Activated T-helper 1 cell treated with anti-CD3 and anti-CD28 coated beads, Interleukin-12 subunit alpha, Interleukin-12 subunit beta, Interleukin-2, Interleukin-4 antibody, amounts not matched to agents 30 ng/mL and 10 ng/mL and 1 ng/mL, durations not matched to agents 14 hours and 24 hours and 36 hours (primary cell): ENCODE measurements around the gene SCRN2. TPM values are rescaled to one million over a fixed set of nuclear protein-coding genes. Genes with fewer than 3 reads are reported as not detected.

ENCODE experiments used
- DNase-seq: peaks from one replicate; pipeline ENCODE4 v3.0.0; 2021; ENCODE audit warnings: low spot score
- H3K27ac Mint-ChIP-seq: one replicate; pipeline ENCODE4 v1.8.0; 2021; ENCODE audit warnings: mild to moderate bottlenecking, mixed read lengths
- H3K27me3 Mint-ChIP-seq: one replicate; pipeline ENCODE4 v1.8.0; 2022; ENCODE audit warnings: mild to moderate bottlenecking, moderate library complexity, mixed read lengths; ENCODE audit not compliant: insufficient read depth
- H3K36me3 Mint-ChIP-seq: one replicate; pipeline ENCODE4 v1.8.0; 2021; ENCODE audit warnings: low read depth, mixed read lengths
- H3K4me1 Mint-ChIP-seq: one replicate; pipeline ENCODE4 v1.8.0; 2021; ENCODE audit warnings: low read depth, mixed read lengths
- H3K4me3 Mint-ChIP-seq: one replicate; pipeline ENCODE4 v1.8.0; 2021; ENCODE audit warnings: mild to moderate bottlenecking, moderate library complexity, mixed read lengths
- H3K9me3 Mint-ChIP-seq: one replicate; pipeline ENCODE4 v1.8.0; 2021; ENCODE audit warnings: mixed read lengths
- intact Hi-C: fragments of 100-400 bp; cut with micrococcal nuclease; formaldehyde crosslinking; loops from one replicate; pipeline ENCODE4 v1.15.1; 2024
- total RNA-seq: library from RNA; stranded (reverse); gene quantifications from 2 replicates; pipeline ENCODE4 v1.2.3, GENCODE V29; 2022

The SCRN2 gene
- total RNA-seq, 1 donor from 2014 or later = 26.3 TPM

DNA sequence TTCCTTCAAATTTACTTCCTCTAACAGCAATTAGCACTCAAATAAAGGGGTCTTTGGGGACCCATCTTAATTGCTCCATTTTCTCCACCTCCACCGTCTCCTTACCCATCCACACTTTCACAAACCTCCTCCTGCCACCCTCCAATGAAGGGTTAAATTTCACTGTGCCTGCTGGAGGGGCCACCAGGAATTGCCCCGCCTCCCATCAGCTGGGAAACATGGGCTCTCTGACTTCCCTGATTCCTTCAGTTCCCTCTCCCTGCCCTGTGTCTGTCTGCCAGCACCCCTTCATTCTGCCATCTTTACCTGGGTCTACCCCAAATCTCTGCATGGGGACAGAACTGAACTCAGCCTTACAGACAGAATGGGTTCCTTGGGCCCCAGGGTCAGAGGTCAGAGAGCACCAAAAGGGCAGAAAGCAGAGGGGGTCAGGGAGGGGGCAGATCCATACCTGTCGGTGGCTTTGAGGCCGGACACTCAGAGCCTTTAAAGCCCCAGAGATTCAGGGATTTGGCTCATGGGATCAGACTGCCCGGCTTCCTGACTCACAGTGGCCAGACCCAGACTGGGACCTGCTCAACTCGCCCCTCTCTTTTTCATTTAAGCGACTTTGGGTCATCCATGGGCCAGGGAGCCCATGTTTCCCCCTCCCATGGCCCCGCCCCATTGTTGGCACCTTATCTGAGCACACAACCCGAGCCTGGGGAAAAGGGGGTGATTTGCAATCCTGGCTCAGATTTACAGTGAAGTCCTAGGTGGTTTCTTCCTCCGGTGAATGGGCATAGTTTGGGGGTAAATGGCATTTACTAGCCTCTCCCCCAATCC lies 37.3 kb upstream of the SCRN2 start:
- no peaks in the 10 kb centered on the region for H3K36me3 Mint-ChIP-seq
- no peaks in the 10 kb centered on the region for H3K9me3 Mint-ChIP-seq
- peaks cover 36% of the 10 kb centered on the region for H3K27me3 Mint-ChIP-seq
- no peak for DNase-seq
- H3K4me3 Mint-ChIP-seq = no peak overlapping the region
- H3K4me1 Mint-ChIP-seq = peaks cover 14% of the 10 kb centered on the region
- H3K27ac Mint-ChIP-seq = no peak overlapping the region
- intact Hi-C loops = no loop called here

DNA sequence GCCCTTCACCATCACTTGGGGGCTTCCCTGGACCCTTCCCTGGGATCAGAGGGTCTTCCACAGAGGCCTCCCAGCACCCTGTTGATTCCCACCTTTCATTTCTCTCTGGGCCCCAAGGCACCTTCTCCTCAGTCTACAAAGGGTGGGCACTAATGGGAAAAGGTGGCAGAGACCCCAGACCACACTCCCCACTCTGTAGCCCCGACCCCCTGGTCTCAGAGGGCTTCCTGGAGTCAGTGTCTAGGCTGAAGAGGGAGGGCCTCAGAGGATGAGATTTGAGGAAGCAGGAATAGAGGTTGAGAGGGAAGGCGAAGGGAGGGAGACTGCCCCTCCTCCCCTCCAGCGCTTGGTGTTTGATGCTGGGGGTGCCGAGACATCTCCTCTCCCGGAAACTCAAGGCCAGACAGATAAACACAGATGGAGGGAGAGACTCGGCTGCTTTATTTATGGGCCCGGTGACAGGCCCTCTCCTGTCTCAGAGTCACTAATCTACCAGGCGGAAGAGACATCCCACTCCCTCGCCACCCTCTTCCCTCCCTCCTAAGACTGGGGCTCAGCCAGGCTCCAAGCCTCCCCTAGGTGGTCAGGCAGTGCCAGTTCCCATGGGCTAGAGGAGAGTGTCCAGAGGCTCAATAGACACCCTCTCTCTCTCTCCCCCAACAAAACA lies 36.4 kb upstream of the SCRN2 start:
- Mint-ChIP-seq H3K4me1 (peaks cover 5% of the 10 kb centered on the region), H3K9me3 (no peaks in the 10 kb centered on the region), H3K4me3 (no peak overlapping the region), H3K27me3 (peaks cover 42% of the 10 kb centered on the region), H3K27ac (no peak overlapping the region), H3K36me3 (no peaks in the 10 kb centered on the region)
- intact Hi-C loops = no loop called here
- no peak for DNase-seq

DNA sequence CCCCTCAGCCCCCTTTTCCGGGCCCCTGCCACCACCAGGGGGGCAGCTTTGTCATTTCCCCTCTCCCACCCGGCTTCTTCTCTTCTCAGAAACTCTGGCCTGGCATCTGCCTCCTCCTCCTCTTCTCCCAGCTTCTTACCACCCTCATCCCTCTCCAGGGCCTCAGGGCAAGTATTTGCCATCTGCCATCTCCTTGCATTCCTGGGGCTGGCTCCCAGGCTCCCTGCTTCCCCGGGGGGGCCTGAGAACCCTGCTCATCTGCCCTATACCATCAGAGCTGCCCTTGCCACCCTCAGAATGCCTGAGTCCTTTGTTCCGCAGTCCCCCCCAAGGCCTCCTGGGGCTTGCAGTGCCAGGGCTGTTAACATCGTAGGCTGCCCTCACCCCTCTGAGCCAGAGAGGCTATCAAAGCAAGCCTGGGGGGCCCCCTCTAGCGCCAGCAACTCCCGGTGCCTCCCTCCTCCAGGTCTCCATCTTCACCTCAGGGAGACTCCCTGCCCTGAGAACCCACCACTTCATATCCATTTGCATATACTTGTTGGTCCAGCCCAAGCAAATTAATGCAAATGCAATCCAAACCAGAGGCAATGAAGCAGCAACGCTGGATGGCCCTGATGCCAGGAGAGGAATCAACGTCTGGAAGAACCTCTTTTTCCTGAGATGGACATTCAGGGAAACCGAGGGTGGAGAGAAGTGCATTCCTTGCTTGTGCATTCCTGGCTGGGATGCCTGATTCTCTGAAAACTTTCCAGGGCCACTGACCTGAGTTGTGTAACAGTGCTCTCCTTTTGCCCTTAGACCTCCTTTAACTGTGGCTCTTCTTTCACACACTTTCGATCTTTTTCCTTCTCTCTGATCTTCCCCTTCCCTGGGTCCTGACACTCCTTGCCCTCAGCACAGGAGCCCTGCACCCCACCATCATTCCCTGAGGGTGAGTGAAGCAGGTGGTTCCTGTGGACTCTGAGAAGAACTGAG lies 34.2 kb upstream of the SCRN2 start:
- H3K27ac Mint-ChIP-seq = no peak overlapping the region

DNA sequence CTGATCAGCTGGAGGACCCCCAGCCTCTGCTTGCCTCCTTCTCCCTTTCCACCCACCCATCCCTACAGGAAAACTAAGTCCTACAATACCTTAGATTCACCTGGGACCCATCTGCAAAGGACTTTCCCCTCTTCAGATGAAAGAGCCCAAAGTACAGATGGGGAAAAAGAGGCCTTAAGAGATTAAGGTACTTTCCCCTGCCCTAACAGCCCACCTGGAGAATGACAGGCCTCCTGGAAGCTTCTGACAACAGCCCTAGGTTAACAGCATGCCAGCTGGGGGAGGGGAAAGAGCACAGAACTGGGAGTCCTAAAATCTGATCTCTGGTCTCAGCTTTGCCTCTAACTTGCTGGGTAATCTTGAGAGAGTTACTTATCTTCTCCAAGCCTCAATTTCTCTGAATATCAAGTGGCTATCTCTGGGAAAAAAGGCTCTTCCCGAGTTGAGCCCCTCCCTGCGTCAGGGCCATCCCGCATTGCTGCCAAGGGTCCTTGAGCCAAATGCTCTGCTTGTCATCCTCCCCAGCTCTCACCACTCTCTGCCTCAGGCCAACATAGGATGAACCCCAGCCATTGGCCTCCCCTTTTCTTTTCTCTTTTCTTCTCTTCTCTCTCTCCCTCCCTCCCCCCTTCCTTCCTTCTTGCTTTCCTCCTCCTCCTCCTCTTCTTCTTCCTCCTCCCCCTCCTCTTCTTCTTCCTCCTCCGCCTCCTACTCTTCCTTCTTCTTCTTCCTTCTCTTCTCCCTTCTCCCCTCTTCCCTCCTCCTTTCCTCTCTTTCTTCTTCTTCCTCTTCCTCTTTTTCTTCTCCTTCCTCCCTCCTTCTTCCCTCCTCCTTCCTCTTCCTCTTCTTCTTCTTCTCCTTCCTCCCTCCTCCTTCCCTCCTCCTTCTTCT lies 32.4 kb upstream of the SCRN2 start:
- no peaks in the 10 kb centered on the region for H3K9me3 Mint-ChIP-seq
- H3K4me3 Mint-ChIP-seq = no peak overlapping the region
- peaks cover 62% of the 10 kb centered on the region for H3K27me3 Mint-ChIP-seq
- no peaks in the 10 kb centered on the region for H3K36me3 Mint-ChIP-seq
- no peak for DNase-seq
- H3K27ac Mint-ChIP-seq = no peak overlapping the region
- H3K4me1 Mint-ChIP-seq = no peaks in the 10 kb centered on the region
- intact Hi-C loops = no loop called here

More for the DNA sequence above, 34.2 kb upstream of the SCRN2 start:
- Mint-ChIP-seq H3K27me3 (peaks cover 59% of the 10 kb centered on the region), H3K4me3 (no peak overlapping the region), H3K36me3 (no peaks in the 10 kb centered on the region), H3K4me1 (peaks cover 5% of the 10 kb centered on the region), H3K9me3 (no peaks in the 10 kb centered on the region)
- DNase-seq = no peak
- intact Hi-C loops = no loop called here

- Mint-ChIP-seq H3K27me3 (peaks cover 57% of the 10 kb centered on the region), H3K36me3 (no peaks in the 10 kb centered on the region), H3K27ac (no peak overlapping the region), H3K9me3 (no peaks in the 10 kb centered on the region), H3K4me1 (no peaks in the 10 kb centered on the region), H3K4me3 (no peak overlapping the region)
- DNase-seq = no peak
- intact Hi-C loops = no loop called here
Measured at GRCh38 chr17:47872651-47873161, 31.6 kb upstream of the SCRN2 start.

DNA sequence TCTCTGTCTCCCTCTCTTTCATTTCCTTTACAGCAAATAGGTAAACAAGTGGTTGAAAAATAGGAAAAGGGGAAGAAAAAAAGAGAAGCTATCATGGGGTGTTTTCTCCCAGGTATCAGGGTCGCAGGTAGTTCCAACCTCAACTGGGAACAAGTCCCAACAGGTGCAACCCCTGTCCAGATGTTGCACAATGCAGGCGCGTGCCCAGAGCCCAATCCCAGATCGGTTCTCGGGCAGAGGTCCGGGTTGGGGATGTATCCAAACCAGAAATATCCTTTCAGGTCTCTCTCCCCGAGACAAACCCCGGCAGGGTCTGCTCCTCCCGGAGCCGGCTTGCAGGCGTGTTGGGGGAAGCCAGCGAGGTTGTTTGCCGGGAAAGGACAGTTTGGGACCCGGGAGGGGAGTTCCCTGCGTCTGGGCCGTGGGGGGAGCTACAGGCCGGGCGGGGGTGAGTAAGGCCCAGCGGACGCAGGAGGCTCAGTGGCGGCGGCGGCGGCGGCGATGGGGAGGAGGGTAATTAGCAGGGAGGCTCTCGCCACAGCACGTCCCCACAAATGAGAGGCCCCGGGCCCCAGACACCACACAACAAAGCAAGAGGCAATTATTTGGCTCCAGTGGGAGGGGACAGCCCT lies 31.1 kb upstream of the SCRN2 start:
- intact Hi-C loops = no loop called here
- DNase-seq = no peak
- no peak overlapping the region for H3K4me3 Mint-ChIP-seq
- H3K9me3 Mint-ChIP-seq = no peaks in the 10 kb centered on the region
- no peak overlapping the region for H3K27ac Mint-ChIP-seq
- H3K4me1 Mint-ChIP-seq = no peaks in the 10 kb centered on the region
- H3K27me3 Mint-ChIP-seq = peaks cover 54% of the 10 kb centered on the region
- H3K36me3 Mint-ChIP-seq = no peaks in the 10 kb centered on the region

DNA sequence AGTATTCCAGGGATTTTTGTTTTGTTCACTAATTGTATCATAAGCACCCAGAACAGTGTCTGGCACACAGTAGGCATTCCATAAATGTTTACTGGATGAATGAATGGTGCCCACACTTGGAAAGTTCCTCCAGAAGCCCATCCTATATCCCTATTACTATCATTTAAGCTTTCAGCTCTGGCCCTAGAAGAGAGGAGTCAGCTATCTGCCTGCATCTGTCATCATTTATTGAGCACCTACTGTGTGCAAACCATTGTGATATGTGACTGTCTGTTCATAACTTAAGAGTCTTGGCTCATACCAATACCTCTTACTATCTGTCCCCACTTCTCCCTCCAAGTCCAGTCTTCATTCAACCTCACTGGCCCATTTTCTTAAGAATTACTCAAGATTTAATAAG lies 30.0 kb upstream of the SCRN2 start:
- peaks cover 52% of the 10 kb centered on the region for H3K27me3 Mint-ChIP-seq
- no peak overlapping the region for H3K27ac Mint-ChIP-seq
- H3K36me3 Mint-ChIP-seq = no peaks in the 10 kb centered on the region
- H3K9me3 Mint-ChIP-seq = no peaks in the 10 kb centered on the region
- DNase-seq = no peak
- intact Hi-C loops = no loop called here
- no peak overlapping the region for H3K4me3 Mint-ChIP-seq
- no peaks in the 10 kb centered on the region for H3K4me1 Mint-ChIP-seq

DNA sequence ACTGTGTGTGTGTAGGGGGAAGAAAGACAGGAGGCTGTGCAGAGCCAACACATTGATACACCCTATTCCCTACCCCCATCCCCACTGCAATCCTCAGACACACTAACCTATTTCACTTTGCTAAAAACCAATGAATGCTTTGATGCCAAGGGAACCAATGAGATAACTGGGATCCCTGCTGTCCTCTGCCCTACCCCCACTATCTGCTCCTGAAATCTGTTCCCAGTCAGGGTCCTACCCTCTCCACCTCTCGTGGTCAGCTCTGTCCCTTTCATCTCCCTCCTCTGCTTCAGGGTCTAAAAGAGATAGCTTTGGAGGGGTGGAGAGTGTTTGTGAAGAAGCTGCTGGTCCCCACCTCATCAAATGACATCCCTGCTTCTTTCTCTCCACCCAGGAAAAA lies 29.0 kb upstream of the SCRN2 start:
- DNase-seq = no peak
- no peaks in the 10 kb centered on the region for H3K9me3 Mint-ChIP-seq
- H3K4me1 Mint-ChIP-seq = peaks cover 8% of the 10 kb centered on the region
- no peaks in the 10 kb centered on the region for H3K36me3 Mint-ChIP-seq
- peaks cover 48% of the 10 kb centered on the region for H3K27me3 Mint-ChIP-seq
- intact Hi-C loops = no loop called here
- no peak overlapping the region for H3K4me3 Mint-ChIP-seq
- no peak overlapping the region for H3K27ac Mint-ChIP-seq

- intact Hi-C loops = no loop called here
- H3K27me3 Mint-ChIP-seq = peaks cover 44% of the 10 kb centered on the region
- H3K36me3 Mint-ChIP-seq = no peaks in the 10 kb centered on the region
- no peaks in the 10 kb centered on the region for H3K9me3 Mint-ChIP-seq
- no peak overlapping the region for H3K27ac Mint-ChIP-seq
- DNase-seq = no peak
- H3K4me3 Mint-ChIP-seq = no peak overlapping the region
- peaks cover 18% of the 10 kb centered on the region for H3K4me1 Mint-ChIP-seq
Measured at GRCh38 chr17:47869114-47869513, 28.0 kb upstream of the SCRN2 start.

- Mint-ChIP-seq H3K36me3 (no peaks in the 10 kb centered on the region), H3K4me3 (no peak overlapping the region), H3K4me1 (peaks cover 18% of the 10 kb centered on the region), H3K9me3 (no peaks in the 10 kb centered on the region), H3K27ac (no peak overlapping the region), H3K27me3 (peaks cover 38% of the 10 kb centered on the region)
- intact Hi-C loops = no loop called here
- DNase-seq = no peak
Measured at GRCh38 chr17:47867813-47868533, 26.9 kb upstream of the SCRN2 start.

- intact Hi-C loops = no loop called here
- H3K4me3 Mint-ChIP-seq = no peak overlapping the region
- no peaks in the 10 kb centered on the region for H3K9me3 Mint-ChIP-seq
- peaks cover 18% of the 10 kb centered on the region for H3K4me1 Mint-ChIP-seq
- no peak overlapping the region for H3K27ac Mint-ChIP-seq
- no peaks in the 10 kb centered on the region for H3K36me3 Mint-ChIP-seq
- DNase-seq = no peak
- H3K27me3 Mint-ChIP-seq = peaks cover 31% of the 10 kb centered on the region
Measured at GRCh38 chr17:47866941-47867340, 25.9 kb upstream of the SCRN2 start.
